ENCODE measurements around the gene ADGRE3. TPM values are rescaled to one million over a fixed set of nuclear protein-coding genes. Genes with fewer than 3 reads are reported as not detected.
"Not testable (repeated sequence)": the region's sequence is repeated elsewhere in the genome, so short reads cannot be mapped to it uniquely, and the experiment has no call there.

The ADGRE3 gene
- total RNA-seq, 1 experiment from 2014 or later: not detected

DNA sequence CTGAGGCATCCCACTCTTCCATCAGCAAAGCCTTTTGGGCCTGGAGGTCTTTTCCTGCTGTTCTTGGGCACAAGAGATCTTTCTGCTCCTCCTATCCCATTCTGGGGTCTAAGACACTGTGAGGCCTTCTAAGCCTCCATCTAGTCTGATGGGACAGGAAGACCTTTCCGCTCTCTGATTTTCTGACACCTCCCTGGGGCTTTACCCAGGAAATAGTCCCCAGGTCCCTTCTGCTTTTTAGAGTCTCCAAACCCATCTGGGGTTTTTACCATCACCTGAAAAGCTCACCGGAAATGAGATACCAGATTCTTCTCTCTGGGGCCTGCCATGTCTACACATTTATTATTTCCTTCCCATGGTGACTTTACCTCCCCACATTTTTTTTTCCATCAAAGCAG, 70.7 kb downstream of the ADGRE3 start:
- no peak overlapping the region for H3K4me3 ChIP-seq (ENCODE audit: low read depth, low read length, poor library complexity, severe bottlenecking)
- TF ChIP-seq, protein P1, sequence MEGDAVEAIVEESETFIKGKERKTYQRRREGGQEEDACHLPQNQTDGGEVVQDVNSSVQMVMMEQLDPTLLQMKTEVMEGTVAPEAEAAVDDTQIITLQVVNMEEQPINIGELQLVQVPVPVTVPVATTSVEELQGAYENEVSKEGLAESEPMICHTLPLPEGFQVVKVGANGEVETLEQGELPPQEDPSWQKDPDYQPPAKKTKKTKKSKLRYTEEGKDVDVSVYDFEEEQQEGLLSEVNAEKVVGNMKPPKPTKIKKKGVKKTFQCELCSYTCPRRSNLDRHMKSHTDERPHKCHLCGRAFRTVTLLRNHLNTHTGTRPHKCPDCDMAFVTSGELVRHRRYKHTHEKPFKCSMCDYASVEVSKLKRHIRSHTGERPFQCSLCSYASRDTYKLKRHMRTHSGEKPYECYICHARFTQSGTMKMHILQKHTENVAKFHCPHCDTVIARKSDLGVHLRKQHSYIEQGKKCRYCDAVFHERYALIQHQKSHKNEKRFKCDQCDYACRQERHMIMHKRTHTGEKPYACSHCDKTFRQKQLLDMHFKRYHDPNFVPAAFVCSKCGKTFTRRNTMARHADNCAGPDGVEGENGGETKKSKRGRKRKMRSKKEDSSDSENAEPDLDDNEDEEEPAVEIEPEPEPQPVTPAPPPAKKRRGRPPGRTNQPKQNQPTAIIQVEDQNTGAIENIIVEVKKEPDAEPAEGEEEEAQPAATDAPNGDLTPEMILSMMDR (conservative IDR thresholded peaks at IDR 0.05; ENCODE audit: low read depth, low read length): no peak
- no peak for TF ChIP-seq EZH2 (IDR thresholded peaks at IDR 0.05; ENCODE audit: borderline replicate concordance, low read depth, low read length, poor library complexity, severe bottlenecking)
- intact Hi-C loops (cut with micrococcal nuclease; ENCODE audit: unreplicated experiment): no loop called here
- H3K27me3 ChIP-seq (replicated peaks; ENCODE audit: insufficient read depth, low read depth, low read length, poor library complexity): no peaks in the 10 kb centered on the region
- CTCF ChIA-PET: no interaction called here
- no peaks in the 10 kb centered on the region for H3K9me3 ChIP-seq (ENCODE audit: low read depth, low read length, poor library complexity, severe bottlenecking)
- no peak for DNase-seq (ENCODE audit: low spot score)
- POLR2A ChIA-PET (ENCODE audit: low non-redundant PET): no interaction called here
- no peaks in the 10 kb centered on the region for H3K36me3 ChIP-seq (ENCODE audit: insufficient read depth, low read length, poor library complexity, severe bottlenecking)
- H3K27ac ChIP-seq (ENCODE audit: low read depth, low read length, poor library complexity, severe bottlenecking): no peak overlapping the region
- no peaks in the 10 kb centered on the region for H3K4me1 ChIP-seq (ENCODE audit: insufficient read depth, low read length, poor library complexity, severe bottlenecking)
- BruUV-seq (replicated peaks): no TSS peak

DNA sequence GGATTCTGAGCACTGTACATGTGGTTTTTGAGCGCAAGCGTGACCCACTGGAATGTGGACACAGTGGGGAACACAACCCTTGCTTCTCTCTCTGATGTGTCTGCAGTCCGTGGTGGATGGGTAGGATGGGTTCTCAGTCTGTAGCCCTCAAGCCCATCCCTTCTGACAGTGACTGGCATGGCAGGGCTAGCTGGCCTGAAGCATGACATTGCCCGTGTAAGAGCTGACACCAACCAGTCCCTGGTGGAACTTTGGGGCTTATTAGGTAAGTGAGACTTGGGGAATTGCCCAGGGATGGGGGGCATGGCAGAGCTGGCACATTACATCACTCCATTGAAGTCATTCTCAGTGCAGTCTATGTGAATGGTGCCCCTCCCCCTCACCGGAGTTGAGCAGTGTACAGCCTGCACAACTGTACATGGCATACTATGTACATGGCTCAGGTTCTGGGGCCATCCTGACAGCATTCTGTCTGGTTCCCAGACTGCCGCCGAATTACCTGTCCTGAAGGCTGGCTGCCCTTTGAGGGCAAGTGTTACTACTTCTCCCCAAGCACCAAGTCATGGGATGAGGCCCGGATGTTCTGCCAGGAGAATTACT, 75.0 kb downstream of the ADGRE3 start:
- TF ChIP-seq, protein P1 (conservative IDR thresholded peaks at IDR 0.05; ENCODE audit: low read depth, low read length): no peak
- no peak for TF ChIP-seq EZH2 (IDR thresholded peaks at IDR 0.05; ENCODE audit: borderline replicate concordance, low read depth, low read length, poor library complexity, severe bottlenecking)

DNA sequence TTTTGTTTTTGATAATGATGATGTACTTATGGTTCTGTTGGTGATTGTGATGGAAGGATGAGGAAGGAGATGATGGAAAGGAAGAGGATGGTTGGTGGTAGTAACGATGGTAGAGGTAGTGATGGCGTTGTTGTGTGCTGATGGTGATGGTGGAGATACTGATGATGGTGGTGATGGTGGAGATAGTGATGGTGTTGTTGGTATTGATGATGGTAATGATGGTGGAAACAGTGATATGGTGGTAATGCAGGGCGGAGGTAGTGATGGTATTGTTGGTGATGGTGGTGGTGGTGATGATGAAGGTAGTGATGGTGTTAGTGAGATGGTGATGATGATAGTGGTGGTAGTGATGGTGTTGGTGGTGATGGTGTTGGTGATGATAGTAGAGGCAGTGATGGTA, 79.1 kb downstream of the ADGRE3 start:
- BruUV-seq (replicated peaks): no TSS peak
- intact Hi-C loops (cut with micrococcal nuclease; ENCODE audit: unreplicated experiment): no loop called here
- Histone ChIP-seq H3K4me3 (ENCODE audit: low read depth, low read length, poor library complexity, severe bottlenecking) (no peak overlapping the region), H3K9me3 (ENCODE audit: low read depth, low read length, poor library complexity, severe bottlenecking) (no peaks in the 10 kb centered on the region), H3K4me1 (ENCODE audit: insufficient read depth, low read length, poor library complexity, severe bottlenecking) (no peaks in the 10 kb centered on the region), H3K27me3 (replicated peaks; ENCODE audit: insufficient read depth, low read depth, low read length, poor library complexity) (no peaks in the 10 kb centered on the region), H3K36me3 (ENCODE audit: insufficient read depth, low read length, poor library complexity, severe bottlenecking) (no peaks in the 10 kb centered on the region), H3K27ac (ENCODE audit: low read depth, low read length, poor library complexity, severe bottlenecking) (no peak overlapping the region)
- POLR2A ChIA-PET (ENCODE audit: low non-redundant PET): no interaction called here
- TF ChIP-seq, protein P1 (conservative IDR thresholded peaks at IDR 0.05; ENCODE audit: low read depth, low read length): no peak
- no peak for TF ChIP-seq EZH2 (IDR thresholded peaks at IDR 0.05; ENCODE audit: borderline replicate concordance, low read depth, low read length, poor library complexity, severe bottlenecking)
- CTCF ChIA-PET: no interaction called here
- no peak for DNase-seq (ENCODE audit: low spot score)

More for the DNA sequence above, 75.0 kb downstream of the ADGRE3 start:
- no peak overlapping the region for H3K4me3 ChIP-seq (ENCODE audit: low read depth, low read length, poor library complexity, severe bottlenecking)
- no peak for DNase-seq (ENCODE audit: low spot score)
- BruUV-seq (replicated peaks): no TSS peak
- ChIA-PET CTCF (no interaction called here), POLR2A (ENCODE audit: low non-redundant PET) (no interaction called here)
- H3K9me3 ChIP-seq (ENCODE audit: low read depth, low read length, poor library complexity, severe bottlenecking): no peaks in the 10 kb centered on the region
- H3K27me3 ChIP-seq (replicated peaks; ENCODE audit: insufficient read depth, low read depth, low read length, poor library complexity): no peaks in the 10 kb centered on the region
- H3K4me1 ChIP-seq (ENCODE audit: insufficient read depth, low read length, poor library complexity, severe bottlenecking): no peaks in the 10 kb centered on the region
- intact Hi-C loops (cut with micrococcal nuclease; ENCODE audit: unreplicated experiment): no loop called here
- no peak overlapping the region for H3K27ac ChIP-seq (ENCODE audit: low read depth, low read length, poor library complexity, severe bottlenecking)
- H3K36me3 ChIP-seq (ENCODE audit: insufficient read depth, low read length, poor library complexity, severe bottlenecking): no peaks in the 10 kb centered on the region

DNA sequence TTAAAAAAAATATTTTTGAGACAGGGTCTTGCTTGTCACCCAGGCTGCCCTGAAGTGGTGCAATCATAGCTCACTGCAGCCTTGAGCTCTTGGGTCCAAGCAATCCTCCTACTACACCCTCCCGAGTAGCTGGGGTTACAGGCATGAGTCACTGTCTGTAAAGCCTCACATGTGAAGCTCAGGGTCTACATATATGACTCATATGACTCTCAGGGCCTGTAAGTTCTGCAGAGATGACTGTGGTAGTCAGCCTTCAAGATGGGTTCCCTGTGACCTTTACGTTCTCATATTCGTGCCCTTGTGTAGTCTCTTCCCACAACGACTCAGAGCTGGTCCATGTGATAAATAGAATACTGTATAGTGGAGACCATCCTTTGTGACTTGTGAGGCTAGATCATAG, 85.2 kb downstream of the ADGRE3 start:
- BruUV-seq (replicated peaks); H3K9me3 ChIP-seq (ENCODE audit: low read depth, low read length, poor library complexity, severe bottlenecking); H3K36me3 ChIP-seq (ENCODE audit: insufficient read depth, low read length, poor library complexity, severe bottlenecking); H3K4me1 ChIP-seq (ENCODE audit: insufficient read depth, low read length, poor library complexity, severe bottlenecking); intact Hi-C loops (cut with micrococcal nuclease; ENCODE audit: unreplicated experiment); DNase-seq (ENCODE audit: low spot score); POLR2A ChIA-PET (ENCODE audit: low non-redundant PET); H3K4me3 ChIP-seq (ENCODE audit: low read depth, low read length, poor library complexity, severe bottlenecking); H3K27ac ChIP-seq (ENCODE audit: low read depth, low read length, poor library complexity, severe bottlenecking); CTCF ChIA-PET; H3K27me3 ChIP-seq (replicated peaks; ENCODE audit: insufficient read depth, low read depth, low read length, poor library complexity): not testable (repeated sequence)

DNA sequence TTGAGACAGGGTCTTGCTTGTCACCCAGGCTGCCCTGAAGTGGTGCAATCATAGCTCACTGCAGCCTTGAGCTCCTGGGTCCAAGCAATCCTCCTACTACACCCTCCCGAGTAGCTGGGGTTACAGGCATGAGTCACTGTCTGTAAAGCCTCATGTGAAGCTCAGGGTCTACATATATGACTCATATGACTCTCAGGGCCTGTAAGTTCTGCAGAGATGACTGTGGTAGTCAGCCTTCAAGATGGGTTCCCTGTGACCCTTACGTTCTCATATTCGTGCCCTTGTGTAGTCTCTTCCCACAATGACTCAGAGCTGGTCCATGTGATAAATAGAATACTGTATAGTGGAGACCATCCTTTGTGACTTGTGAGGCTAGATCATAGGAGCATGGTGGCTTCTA, 89.5 kb downstream of the ADGRE3 start:
- intact Hi-C loops (cut with micrococcal nuclease; ENCODE audit: unreplicated experiment); H3K27me3 ChIP-seq (replicated peaks; ENCODE audit: insufficient read depth, low read depth, low read length, poor library complexity); POLR2A ChIA-PET (ENCODE audit: low non-redundant PET); H3K36me3 ChIP-seq (ENCODE audit: insufficient read depth, low read length, poor library complexity, severe bottlenecking); DNase-seq (ENCODE audit: low spot score); H3K4me1 ChIP-seq (ENCODE audit: insufficient read depth, low read length, poor library complexity, severe bottlenecking); CTCF ChIA-PET; H3K9me3 ChIP-seq (ENCODE audit: low read depth, low read length, poor library complexity, severe bottlenecking); H3K4me3 ChIP-seq (ENCODE audit: low read depth, low read length, poor library complexity, severe bottlenecking); H3K27ac ChIP-seq (ENCODE audit: low read depth, low read length, poor library complexity, severe bottlenecking); BruUV-seq (replicated peaks): not testable (repeated sequence)
